Measurements from ENCODE around the gene CCDC91. TPM values are rescaled to one million over a fixed set of nuclear protein-coding genes. Genes with fewer than 3 reads are reported as not detected.
"Not testable (repeated sequence)": the region's sequence is repeated elsewhere in the genome, so short reads cannot be mapped to it uniquely, and the experiment has no call there.

CCDC91 gene
- polyA plus RNA-seq, 6 donors from 2014 or later, result 49.6 to 82.9 (median 68.4) TPM

- peak overlapping the region; percentile 98 to 99 (median 99) for H3K27ac Mint-ChIP-seq
- H3K9me3 Mint-ChIP-seq, result peaks cover 0 to 3% (median 2%) of the 10 kb centered on the region in 7 donors
- ATAC-seq (ENCODE audit: low read depth in 2 of 2), result peak in 1 of 2 donors; percentile 0
- H3K4me3 Mint-ChIP-seq, result peak overlapping the region; percentile 96 to 99 (median 97)
- no peaks in the 10 kb centered on the region for H3K27me3 Mint-ChIP-seq
- peak; percentile 5 for DNase-seq
- peaks cover 17 to 20% of the 10 kb centered on the region in 2 donors for H3K36me3 Mint-ChIP-seq
- peaks cover 29 to 51% (median 48%) of the 10 kb centered on the region in 3 donors for H3K4me1 Mint-ChIP-seq
Measured at GRCh38 chr12:28191051-28192048, 1.1 kb downstream of the CCDC91 start.

GRCh38 chr12:28192125-28192524 is 1.9 kb downstream of the CCDC91 start:
- ATAC-seq (ENCODE audit: low read depth in 2 of 2) (no peak), DNase-seq (no peak)
- peaks cover 31 to 51% (median 46%) of the 10 kb centered on the region in 3 donors for H3K4me1 Mint-ChIP-seq

GRCh38 chr12:28194621-28195020 is 4.4 kb downstream of the CCDC91 start:
- Mint-ChIP-seq H3K4me1 (peaks cover 28 to 46% (median 42%) of the 10 kb centered on the region in 3 donors), H3K4me3 (peak overlapping the region in 1 of 8 donors; percentile 15), H3K36me3 (peaks cover 11 to 17% of the 10 kb centered on the region in 2 donors)
- DNase-seq; H3K27ac Mint-ChIP-seq; H3K9me3 Mint-ChIP-seq; H3K27me3 Mint-ChIP-seq; ATAC-seq (ENCODE audit: low read depth in 2 of 2): not testable (repeated sequence)

More at GRCh38 chr12:28192125-28192524, 1.9 kb downstream of the CCDC91 start:
- Mint-ChIP-seq H3K36me3 (peaks cover 14 to 19% of the 10 kb centered on the region in 2 donors), H3K9me3 (peaks cover 0 to 3% (median 2%) of the 10 kb centered on the region in 7 donors), H3K27ac (peak overlapping the region in 5 of 6 donors; percentile 76 to 99 (median 98)), H3K27me3 (no peaks in the 10 kb centered on the region), H3K4me3 (peak overlapping the region in 5 of 8 donors; percentile 96 to 99 (median 97))

GRCh38 chr12:28201136-28201535 is 10.9 kb downstream of the CCDC91 start:
- ATAC-seq (ENCODE audit: low read depth in 2 of 2); H3K27me3 Mint-ChIP-seq; DNase-seq; H3K27ac Mint-ChIP-seq; H3K4me3 Mint-ChIP-seq; H3K36me3 Mint-ChIP-seq: not testable (repeated sequence)
- Mint-ChIP-seq H3K4me1 (peaks cover 8 to 24% (median 13%) of the 10 kb centered on the region in 3 donors), H3K9me3 (peaks cover 0 to 12% (median 1%) of the 10 kb centered on the region in 7 donors)

GRCh38 chr12:28202374-28203130 is 12.3 kb downstream of the CCDC91 start:
- ATAC-seq (ENCODE audit: low read depth in 2 of 2) (no peak), DNase-seq (no peak)
- Mint-ChIP-seq H3K4me1 (peaks cover 6 to 20% (median 9%) of the 10 kb centered on the region in 3 donors), H3K4me3 (no peak overlapping the region), H3K36me3 (peaks cover 6 to 10% of the 10 kb centered on the region in 2 donors), H3K9me3 (peaks cover 0 to 12% (median 1%) of the 10 kb centered on the region in 7 donors), H3K27me3 (no peaks in the 10 kb centered on the region), H3K27ac (no peak overlapping the region)

GRCh38 chr12:28209782-28210181 is 19.5 kb downstream of the CCDC91 start:
- no peak for DNase-seq
- Mint-ChIP-seq H3K4me3 (no peak overlapping the region), H3K36me3 (peaks cover 32 to 36% of the 10 kb centered on the region in 2 donors), H3K4me1 (peaks cover 13 to 25% (median 24%) of the 10 kb centered on the region in 3 donors), H3K27ac (no peak overlapping the region), H3K27me3 (no peaks in the 10 kb centered on the region), H3K9me3 (peaks cover 0 to 11% (median 5%) of the 10 kb centered on the region in 7 donors)
- no peak for ATAC-seq (ENCODE audit: low read depth in 2 of 2)

- Mint-ChIP-seq H3K27ac (peak overlapping the region in 1 of 6 donors; percentile 30), H3K9me3 (peaks cover 0 to 11% (median 5%) of the 10 kb centered on the region in 7 donors), H3K36me3 (peaks cover 32 to 36% of the 10 kb centered on the region in 2 donors), H3K4me1 (peaks cover 22 to 28% (median 28%) of the 10 kb centered on the region in 3 donors), H3K4me3 (no peak overlapping the region), H3K27me3 (no peaks in the 10 kb centered on the region)
- DNase-seq (no peak), ATAC-seq (ENCODE audit: low read depth in 2 of 2) (peak; percentile 35 to 52)
Measured at GRCh38 chr12:28212182-28212581, 21.9 kb downstream of the CCDC91 start.

- Mint-ChIP-seq H3K27ac (no peak overlapping the region), H3K4me3 (no peak overlapping the region), H3K36me3 (peaks cover 24 to 36% of the 10 kb centered on the region in 2 donors), H3K9me3 (peaks cover 0 to 15% (median 7%) of the 10 kb centered on the region in 7 donors), H3K4me1 (peaks cover 32 to 42% (median 39%) of the 10 kb centered on the region in 3 donors), H3K27me3 (no peaks in the 10 kb centered on the region)
- ATAC-seq (ENCODE audit: low read depth in 2 of 2) (no peak), DNase-seq (no peak)
Measured at GRCh38 chr12:28215021-28215420, 24.8 kb downstream of the CCDC91 start.

GRCh38 chr12:28216016-28216415 is 25.8 kb downstream of the CCDC91 start:
- H3K4me1 Mint-ChIP-seq, result peaks cover 35 to 43% (median 42%) of the 10 kb centered on the region in 3 donors
- peak overlapping the region in 1 of 6 donors; percentile 23 for H3K27ac Mint-ChIP-seq
- no peak for DNase-seq
- peaks cover 0 to 19% (median 7%) of the 10 kb centered on the region in 7 donors for H3K9me3 Mint-ChIP-seq
- no peaks in the 10 kb centered on the region for H3K27me3 Mint-ChIP-seq
- no peak for ATAC-seq (ENCODE audit: low read depth in 2 of 2)
- H3K36me3 Mint-ChIP-seq, result peaks cover 20 to 32% of the 10 kb centered on the region in 2 donors
- no peak overlapping the region for H3K4me3 Mint-ChIP-seq

GRCh38 chr12:28217805-28218204 is 27.5 kb downstream of the CCDC91 start:
- Mint-ChIP-seq H3K27ac (peak overlapping the region in 5 of 6 donors; percentile 1 to 87 (median 63)), H3K4me3 (peak overlapping the region in 6 of 8 donors; percentile 0 to 33 (median 8)), H3K27me3 (no peaks in the 10 kb centered on the region), H3K4me1 (peaks cover 47 to 55% (median 47%) of the 10 kb centered on the region in 3 donors), H3K9me3 (peaks cover 0 to 19% (median 5%) of the 10 kb centered on the region in 7 donors), H3K36me3 (peaks cover 15 to 21% of the 10 kb centered on the region in 2 donors)
- DNase-seq (no peak), ATAC-seq (ENCODE audit: low read depth in 2 of 2) (peak; percentile 55 to 65)

GRCh38 chr12:28218875-28219274 is 28.6 kb downstream of the CCDC91 start:
- no peak for ATAC-seq (ENCODE audit: low read depth in 2 of 2)
- Mint-ChIP-seq H3K27me3 (no peaks in the 10 kb centered on the region), H3K4me1 (peaks cover 50 to 56% (median 52%) of the 10 kb centered on the region in 3 donors), H3K4me3 (peak overlapping the region in 1 of 8 donors; percentile 5), H3K9me3 (peaks cover 0 to 19% (median 5%) of the 10 kb centered on the region in 7 donors), H3K36me3 (peaks cover 6 to 14% of the 10 kb centered on the region in 2 donors), H3K27ac (no peak overlapping the region)
- DNase-seq, result no peak

GRCh38 chr12:28219827-28220226 is 29.6 kb downstream of the CCDC91 start:
- Mint-ChIP-seq H3K27me3 (no peaks in the 10 kb centered on the region), H3K27ac (no peak overlapping the region), H3K4me1 (peaks cover 48 to 59% (median 53%) of the 10 kb centered on the region in 3 donors), H3K36me3 (peaks cover 0 to 14% of the 10 kb centered on the region in 2 donors), H3K4me3 (no peak overlapping the region), H3K9me3 (peaks cover 0 to 19% (median 5%) of the 10 kb centered on the region in 7 donors)
- DNase-seq, result no peak
- no peak for ATAC-seq (ENCODE audit: low read depth in 2 of 2)

Measured in naive B cell (primary cell).